Measurements from ENCODE around the gene SHE.

DNA sequence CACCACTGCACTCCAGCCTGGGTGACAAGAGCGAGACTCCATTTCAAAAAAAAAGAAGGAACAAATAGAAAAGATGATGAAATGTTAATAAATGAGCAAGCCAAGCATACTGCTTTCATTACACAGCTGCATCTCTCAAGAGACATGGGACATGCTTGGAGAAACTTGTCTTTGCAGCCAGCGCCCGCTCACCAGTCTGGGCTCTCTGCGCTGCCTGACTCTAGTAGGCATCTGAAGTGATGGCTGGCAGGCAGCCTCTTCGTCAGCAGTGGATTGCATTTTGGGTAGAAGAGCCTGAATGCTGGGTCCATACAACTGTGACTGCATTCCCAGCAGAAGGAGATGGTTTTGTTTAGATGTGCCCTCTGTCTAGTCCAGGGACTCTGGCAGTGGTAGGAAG lies 49.1 kb downstream of the SHE start:
- no peak for TF ChIP-seq CTCF (conservative IDR thresholded peaks at IDR 0.05 in 1 of 2, IDR thresholded peaks at IDR 0.05 in 1 of 2; ENCODE audit: low read depth in 1 of 2, low read length in 2 of 2)
- TF ChIP-seq EZH2 (IDR thresholded peaks at IDR 0.05; ENCODE audit: low read length, missing control alignments): no peak

All from fibroblast of lung (primary cell).